Measurements from ENCODE around the gene LILRA5. TPM values are rescaled to one million over a fixed set of nuclear protein-coding genes. Genes with fewer than 3 reads are reported as not detected.
"Not testable (repeated sequence)": the region's sequence is repeated elsewhere in the genome, so short reads cannot be mapped to it uniquely, and the experiment has no call there.

LILRA5 gene
- total RNA-seq = 0.78 TPM

- DNase-seq = no peak
These were observed at the start of gene LILRA5 for GRCh38 chr19:54312436-54313377. Gene LILRA5 (minus strand): TSS chr19:54313166. CDS start chr19:54313019, 147 bp downstream.

- DNase-seq = not testable (repeated sequence)
These were observed 48.9 kb upstream of the LILRA5 start for GRCh38 chr19:54361680-54362422.

DNA sequence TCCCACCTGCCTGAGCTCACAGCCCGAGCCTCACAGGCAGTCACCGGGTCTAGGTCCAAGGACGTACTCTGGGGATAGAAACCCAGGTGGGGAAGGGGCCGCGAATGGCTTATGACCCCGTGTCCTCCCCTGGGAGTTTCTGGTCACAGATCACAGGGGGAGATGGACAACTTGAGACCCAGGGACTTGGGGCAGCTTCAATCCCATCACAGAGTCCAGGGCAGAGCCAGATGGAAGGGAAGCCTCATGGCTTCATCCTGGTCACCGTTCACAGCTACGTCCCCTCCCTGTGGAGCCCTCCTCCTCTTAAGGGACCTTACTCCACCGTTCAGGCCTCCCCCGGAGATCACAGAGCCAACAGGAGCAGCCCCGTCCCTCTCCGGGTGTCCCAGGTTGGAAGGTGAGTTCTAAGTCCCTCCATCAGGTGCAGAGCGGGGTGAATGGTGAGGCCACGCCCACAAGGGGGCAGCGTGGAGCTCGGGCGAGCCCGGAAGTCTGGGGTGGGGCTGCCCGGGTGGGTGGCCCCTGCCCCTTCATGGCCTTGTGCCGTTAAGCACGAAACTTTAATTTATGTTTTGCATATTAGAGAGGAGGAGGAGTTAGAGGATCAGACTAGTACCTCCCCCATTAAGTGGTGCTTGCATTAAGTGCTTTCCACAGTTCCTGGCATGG, 46.3 kb upstream of the LILRA5 start:
- not testable (repeated sequence) for DNase-seq

DNA sequence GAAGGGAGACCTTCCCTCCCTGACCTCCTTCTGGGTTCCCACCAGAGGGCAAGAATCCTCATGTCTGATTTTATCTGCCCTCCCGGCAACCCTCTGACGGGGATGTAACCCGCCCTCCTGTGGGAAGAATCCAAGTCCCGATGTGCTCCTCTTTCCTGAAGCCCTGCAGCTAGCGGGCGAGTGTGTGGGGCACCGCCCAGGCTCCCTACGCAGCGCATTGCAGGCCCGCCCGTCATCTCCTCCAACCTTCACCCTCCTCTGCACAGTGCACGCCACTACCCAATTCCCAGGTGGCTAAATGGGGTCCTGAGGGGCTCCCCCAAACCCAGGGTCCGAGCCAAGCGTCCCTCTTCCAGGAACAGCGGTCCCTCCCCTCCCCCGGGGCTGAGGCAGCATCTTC, 44.4 kb upstream of the LILRA5 start:
- no peak for DNase-seq

DNA sequence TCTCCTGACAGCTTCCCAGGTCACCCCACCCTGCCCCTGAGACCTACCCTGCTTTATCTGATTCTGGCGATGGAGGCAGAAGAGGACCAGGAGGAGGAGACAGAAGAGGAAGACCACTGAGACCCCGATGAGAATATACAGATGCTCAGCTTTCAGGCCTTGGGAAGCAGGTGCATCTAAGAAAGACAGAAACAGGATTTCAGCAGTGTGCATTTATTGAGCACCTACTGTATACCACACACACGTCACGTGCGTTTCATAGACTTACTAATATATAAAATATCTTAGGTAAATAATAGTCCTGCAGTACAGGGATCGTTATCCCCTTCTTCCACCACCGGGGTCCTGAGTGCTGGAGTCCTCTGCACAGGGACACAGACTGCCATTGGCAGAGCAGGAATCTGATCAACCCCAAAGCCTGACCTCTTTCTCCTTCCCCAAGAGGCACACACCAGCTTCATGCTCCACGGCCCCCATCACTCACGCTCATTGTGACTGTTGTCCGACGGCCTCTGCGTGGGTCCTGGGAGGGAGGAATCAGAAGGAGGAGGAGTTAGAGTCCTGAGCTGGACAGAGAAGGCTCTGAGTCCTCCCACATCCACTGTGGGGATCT, 43.6 kb upstream of the LILRA5 start:
- DNase-seq = no peak

GRCh38 chr19:54355675-54356074, 42.7 kb upstream of the LILRA5 start:
- no peak for DNase-seq

- DNase-seq = no peak
These were observed 41.8 kb upstream of the LILRA5 start for GRCh38 chr19:54354761-54355160.

GRCh38 chr19:54352546-54352945, 39.6 kb upstream of the LILRA5 start:
- no peak for DNase-seq

DNA sequence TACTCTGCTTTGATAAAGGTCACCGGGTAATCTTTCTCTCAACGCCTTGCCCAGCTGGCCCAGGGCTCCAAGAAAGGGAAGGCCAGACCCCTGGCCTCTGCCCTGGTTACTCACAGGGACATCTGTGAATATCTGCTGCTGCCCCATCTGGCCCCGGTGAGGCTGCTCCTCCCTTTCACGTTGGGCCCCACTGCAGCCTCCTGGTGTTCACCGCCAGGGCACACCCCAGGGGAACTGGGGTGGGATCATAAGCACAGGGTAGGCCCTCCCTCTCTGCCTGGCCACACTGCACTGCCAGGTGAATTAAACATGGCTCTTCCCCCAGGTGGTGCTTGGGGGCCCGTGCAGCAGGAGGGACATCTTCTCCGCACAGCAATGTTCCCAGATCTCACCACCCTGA, 39.1 kb upstream of the LILRA5 start:
- no peak for DNase-seq

- no peak for DNase-seq
These were observed 38.5 kb upstream of the LILRA5 start for GRCh38 chr19:54351474-54351873.

DNA sequence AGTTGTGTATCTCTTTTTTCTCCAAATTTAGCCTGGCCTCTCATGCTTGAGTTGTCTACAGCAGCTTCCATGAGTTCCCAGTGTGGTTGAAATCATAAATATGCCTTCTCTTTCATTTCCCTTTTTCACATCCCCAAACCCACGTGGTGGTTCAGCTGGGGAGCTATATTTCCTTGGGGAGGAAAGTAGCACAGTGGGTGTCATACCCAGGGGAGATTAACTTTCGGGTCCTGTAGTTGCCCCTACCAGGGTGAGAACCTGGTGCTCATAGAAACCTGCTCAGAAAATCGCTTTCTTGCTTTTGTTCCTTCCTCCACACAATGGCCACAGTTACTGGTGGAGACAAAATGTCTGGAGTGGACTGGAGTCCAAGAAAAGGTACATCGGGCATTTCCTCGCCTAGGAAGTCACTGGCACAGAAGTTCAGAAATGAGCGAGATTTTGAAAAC, 33.0 kb upstream of the LILRA5 start:
- DNase-seq = no peak

- DNase-seq = no peak
These were observed 30.9 kb upstream of the LILRA5 start for GRCh38 chr19:54343868-54344267.

- no peak for DNase-seq
These were observed 28.3 kb upstream of the LILRA5 start for GRCh38 chr19:54341295-54341694.

- no peak for DNase-seq
These were observed 26.8 kb upstream of the LILRA5 start for GRCh38 chr19:54339646-54340358.

- DNase-seq = no peak
These were observed 25.6 kb upstream of the LILRA5 start for GRCh38 chr19:54338521-54338920.

- DNase-seq = no peak
These were observed 24.9 kb upstream of the LILRA5 start for GRCh38 chr19:54337858-54338230.

DNA sequence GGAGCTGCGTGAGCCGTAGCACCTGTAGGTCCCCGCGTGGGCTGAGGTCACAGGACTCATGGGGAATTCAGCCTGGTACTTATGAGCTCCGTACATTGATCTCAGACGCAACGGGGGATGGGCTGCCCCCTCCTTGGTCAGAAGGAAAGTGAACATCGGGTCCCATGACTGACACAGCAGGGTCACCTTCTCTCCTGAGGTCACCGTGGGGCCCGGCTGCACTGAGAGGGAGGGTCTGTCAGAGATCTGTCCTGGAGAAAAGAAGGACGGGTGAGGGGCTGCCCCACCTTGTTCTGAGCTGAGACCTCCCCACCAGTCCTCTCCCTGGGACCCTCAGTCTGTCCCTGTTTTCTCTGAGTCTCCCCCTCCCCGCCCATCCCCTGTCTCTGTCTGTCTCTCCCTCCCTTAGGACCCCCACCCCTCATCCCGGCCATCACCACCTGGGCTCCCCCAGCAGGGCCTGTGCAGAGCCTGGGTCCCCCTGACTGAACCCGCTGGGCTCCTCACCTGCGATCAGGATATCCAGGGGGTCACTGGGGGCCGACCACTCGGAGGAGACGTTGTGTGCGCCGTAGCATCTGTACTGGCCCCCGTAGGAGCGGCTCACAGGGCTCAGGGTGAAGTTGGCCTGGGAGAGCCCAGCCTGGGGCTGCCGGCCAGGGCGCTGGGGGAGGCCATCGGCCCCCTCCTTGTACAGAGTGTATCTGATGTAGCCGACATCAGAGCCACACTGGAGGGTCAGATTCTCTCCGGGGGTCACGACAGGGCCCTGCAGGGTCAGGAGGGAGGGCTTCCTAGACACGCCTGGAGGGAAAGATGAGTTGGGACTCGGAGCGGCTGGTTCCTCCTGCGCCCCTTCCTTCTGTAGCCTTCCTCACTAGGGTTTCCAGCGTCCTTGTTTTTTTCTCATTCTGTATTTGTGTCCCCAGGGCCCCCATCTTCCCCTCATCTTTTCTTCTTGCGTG, 24.2 kb upstream of the LILRA5 start:
- DNase-seq = no peak

DNA sequence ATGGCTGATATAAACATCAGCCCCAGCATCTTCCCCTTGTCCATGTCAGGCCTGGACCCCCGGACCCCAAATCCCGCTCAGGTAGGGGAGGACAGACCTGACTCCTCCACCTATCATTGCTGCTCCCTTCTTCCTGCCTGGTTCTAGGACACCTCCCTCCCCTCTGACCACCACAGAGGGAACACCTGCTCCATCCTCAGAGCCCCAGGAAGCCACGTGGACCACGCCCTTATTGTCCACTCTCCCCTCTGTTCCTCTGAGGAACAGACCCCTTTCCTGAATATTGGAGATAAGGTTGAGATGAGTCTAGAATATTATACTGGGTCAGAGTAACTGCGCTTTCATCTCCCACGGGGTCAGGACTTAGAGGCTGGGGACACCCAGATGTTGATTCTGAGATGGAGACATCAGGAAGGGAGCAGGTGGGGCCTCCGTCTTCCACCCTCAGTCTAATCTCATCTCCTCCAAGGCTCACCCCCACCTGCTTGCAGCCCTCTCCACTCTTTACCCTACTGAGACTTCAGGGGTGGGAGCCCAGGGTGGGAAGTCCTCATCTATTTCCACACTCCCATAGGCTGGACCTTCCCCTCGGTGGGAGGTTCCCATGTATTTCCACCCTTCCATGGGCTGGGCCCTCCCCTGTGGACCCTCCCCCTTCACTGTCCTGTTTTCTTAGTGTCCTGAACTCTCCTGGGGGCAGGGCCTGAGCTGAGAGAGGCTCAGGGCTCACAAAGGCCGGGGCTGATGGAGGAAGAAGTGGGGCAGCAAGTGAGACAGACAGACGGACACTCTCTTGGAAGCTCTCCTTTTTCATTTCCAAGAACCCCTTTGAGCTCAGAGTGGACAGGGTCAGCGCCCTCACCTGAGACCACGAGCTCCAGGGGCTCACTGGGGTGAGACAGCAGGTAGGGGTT, 23.3 kb upstream of the LILRA5 start:
- no peak for DNase-seq

DNA sequence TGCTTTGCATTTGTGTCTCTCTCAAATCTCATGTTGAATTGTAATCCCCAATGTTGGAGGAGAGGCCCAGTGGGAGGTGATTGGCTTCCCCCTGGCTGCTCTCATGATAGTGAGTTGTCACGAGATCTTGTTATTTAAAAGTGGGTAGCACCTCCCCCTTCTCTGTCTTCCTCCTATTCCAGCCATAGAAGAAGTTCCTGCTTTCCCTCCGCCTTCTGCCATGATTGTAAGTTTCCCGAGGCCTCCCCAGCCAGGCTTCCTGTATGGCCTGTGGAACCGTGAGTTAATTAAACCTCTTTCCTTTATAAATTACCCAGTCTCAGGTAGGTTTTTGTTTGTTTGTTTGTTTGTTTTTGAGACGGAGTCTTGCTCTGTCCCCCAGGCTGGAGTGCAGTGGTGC, 22.2 kb upstream of the LILRA5 start:
- no peak for DNase-seq

Measured in occipital lobe (tissue), 2 donors.